ENCODE results near the gene SORBS2.

The SORBS2 gene

DNA sequence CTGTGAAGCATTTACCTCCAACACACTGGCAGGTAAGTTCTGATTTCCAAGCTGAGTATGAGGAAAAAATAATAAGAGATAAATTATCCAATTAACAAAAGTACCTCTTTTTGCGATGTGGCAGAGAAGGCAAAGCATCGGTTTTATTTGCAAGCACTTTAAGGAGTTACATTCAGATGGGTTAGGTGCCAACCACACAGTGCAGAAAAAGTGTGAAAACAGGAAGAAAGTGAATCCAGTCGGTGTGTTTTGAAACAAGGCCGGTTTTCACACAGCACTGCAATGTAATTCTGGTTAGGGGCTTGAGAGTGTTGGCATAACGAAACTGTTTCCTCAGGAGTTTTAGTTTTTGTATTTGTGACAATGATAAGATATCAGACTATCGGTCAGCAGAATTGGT is 145.8 kb downstream of the SORBS2 start:
- DNase-seq = no peak

DNA sequence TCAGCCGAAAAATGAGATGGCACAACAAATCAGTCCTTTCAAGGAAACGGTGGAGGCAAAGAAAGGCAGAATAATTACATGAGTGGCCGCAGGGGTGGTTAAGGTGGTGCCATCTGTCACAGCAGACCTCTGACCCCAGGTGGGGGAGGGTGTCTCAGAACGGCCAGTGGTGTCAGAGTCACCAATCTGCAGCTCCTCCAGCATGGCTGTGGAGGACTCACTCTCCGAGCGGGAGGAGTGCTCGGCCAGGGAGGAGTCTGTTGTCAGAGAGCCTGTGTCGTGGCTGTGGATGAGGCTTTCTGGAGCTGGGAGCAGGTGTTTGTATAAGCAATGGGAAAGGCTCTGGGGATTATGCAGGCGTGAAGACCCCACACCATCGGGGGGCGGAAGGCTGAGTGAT is 146.3 kb downstream of the SORBS2 start:
- DNase-seq = no peak

DNA sequence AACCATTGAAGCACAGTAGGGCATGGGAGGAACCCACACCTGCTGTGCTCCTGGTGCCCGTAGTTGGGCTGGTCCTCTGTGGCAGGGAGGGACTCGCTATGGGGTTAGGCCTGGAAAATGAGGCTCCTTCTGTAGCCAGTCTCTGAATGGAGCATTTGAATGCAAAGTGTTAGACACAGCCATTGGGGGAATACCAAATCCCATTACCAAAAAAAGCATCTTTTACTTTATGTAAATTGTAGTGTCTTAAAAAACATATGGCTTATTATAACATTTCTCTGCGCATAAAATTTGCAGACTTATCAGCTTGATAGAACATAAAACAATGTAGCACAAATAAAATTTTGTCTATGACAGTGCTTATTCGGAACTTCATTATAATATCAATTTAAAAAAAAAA is 147.5 kb downstream of the SORBS2 start:
- DNase-seq = no peak

DNA sequence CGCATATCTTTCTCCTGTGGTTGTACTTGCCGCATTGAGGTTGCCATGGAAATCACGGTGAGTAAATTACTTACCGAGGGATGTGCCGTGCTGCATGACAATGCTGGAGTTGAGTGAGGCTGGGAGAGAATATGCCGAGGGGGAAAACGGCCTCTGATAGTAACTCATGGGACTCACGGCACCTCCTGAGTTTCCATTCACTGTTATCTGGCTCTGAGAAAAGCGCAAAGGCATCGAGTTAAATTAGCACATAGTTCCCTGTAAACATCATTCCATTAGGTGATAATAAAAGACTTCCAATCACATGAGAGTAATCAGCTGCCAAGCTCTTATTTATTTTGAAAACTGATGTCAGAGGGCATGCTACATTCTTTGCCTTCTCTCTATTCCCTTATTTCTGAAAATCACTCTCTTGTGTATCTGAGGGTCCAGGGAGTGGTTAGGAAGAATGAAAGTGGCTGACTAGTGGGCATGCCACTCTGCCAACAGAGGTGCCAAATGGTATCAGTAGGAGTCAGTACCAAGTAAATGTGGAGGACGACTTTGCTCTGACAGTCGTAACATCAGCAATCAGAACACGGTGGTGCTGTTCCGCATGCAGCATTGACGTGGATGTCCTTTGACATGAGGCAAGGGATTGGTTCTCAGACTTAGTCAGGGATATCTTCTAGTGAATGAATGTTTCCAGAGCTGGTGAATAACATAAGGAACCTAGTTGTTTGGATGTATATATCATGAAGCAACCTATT is 149.8 kb downstream of the SORBS2 start:
- DNase-seq = no peak

DNA sequence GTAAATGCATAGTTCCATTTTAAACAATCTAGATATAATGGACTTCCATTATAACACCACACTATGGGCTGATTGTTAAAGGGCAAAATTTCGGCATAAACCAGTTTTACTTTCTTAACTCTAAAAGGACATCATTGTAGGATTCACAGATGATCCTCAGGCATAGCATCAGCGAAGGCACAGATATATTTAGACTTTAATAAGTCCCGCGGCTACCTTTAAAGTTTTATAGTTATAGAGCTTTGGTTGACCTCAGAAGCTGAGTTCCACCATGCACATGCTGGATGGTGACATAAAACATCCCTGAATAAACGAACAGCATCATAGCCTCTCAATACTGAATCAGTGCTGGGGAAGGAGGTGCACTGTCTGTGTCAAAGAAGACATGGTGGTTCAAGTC is 151.7 kb downstream of the SORBS2 start:
- no peak for DNase-seq

DNA sequence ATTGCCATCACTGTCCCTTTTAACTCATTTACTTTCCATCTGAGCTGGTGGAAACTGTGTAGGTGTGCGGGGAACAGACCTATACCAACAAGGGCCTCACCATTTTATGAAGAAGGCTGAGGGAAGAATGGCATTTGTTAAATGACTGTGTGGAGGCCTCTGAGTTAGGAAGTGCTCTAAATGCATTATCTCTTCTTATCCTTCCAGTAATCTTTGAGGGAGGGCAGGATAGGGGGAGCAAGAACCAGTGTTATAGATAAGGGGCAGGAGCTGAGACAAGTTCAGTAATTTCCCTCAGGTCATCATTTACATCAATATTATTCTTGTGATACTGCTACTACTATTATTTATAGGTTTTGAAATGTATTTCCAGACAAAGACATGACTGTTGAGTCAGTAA is 154.3 kb downstream of the SORBS2 start:
- no peak for DNase-seq

DNA sequence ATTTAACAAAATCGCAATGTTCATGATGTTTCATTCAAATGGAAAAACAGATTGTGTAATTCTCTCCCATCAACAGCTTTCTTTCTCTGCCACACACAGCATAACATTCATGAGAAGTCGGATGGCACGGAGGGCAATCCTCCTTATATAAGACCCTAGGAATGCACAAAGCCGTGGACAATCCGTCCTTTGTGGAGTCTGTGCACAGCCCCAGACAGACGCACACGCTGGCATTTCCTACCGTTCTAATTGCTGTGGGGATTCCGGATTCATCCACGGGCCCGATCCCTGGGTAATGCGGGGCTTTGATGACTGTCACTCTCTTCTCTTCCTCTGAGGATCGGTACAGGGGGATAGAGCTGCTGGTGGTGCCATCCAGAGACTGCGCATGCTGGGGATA is 154.8 kb downstream of the SORBS2 start:
- no peak for DNase-seq

DNA sequence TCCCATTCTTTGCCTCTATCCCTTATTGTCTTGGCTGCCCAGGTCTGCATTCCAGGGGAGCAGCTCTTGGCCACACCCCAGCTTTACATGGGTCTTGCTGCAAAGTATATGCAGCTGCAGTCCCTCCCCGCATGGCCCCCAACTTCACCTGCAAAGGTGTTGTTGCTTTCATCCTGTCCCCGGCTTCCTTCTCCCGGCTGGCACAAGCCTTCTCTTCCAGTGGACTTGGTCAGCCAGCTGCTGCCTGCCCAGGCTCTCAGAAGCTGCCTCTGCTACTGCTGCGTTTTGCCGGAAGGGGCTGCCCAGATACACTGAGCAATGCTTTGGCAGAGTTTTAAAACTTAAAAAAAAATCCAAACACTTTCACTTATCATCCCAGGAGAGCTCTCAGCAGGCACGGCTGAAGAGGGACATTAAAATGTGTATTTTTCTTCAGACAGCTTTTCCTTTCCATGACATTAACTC is 155.5 kb downstream of the SORBS2 start:
- DNase-seq = no peak

DNA sequence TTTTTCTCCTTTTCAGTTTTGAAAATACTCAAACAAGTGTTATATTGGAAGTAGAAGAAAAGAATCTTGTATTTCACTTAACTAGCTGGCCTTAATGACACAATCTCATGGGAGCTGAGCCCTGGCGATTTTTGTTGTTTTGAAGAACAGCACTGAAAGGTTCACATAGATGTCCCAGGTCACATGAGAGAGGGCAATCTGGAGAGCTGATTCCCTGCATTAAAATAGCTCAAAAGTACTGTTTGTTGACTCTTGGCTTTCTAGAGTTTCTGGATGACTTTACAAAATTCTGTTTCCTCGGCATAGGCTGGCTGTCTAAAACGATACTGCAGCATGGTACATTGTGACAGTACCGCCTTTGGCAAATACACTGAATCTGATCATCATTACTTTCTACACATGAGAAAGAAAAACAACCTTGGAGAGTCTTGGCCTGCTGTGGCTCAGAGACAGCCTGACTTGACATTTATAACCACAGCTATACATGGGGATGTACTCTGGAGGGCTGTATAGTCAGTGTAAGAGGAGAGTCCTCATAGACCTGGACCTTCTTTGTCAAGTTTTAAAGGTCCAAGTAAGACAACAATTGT is 156.9 kb downstream of the SORBS2 start:
- no peak for DNase-seq

DNA sequence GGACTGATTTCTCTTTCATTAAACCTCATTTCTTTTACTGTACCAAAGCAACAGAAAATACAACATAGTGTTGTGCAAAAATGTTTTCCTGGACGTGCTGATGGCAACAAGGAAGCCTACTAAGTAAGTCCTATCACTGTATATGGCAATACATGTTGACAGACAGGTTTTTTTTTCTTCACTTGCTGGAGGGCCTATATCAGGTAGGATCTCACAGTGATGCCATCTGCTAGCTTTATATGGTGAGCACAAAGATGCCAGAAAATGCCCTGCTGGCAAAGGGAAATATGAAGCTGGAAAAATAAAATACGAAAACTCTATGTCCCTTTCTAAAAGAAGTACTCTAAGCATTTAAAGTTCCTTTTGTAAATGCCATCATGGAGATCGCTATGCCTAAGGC is 157.7 kb downstream of the SORBS2 start:
- no peak for DNase-seq

DNA sequence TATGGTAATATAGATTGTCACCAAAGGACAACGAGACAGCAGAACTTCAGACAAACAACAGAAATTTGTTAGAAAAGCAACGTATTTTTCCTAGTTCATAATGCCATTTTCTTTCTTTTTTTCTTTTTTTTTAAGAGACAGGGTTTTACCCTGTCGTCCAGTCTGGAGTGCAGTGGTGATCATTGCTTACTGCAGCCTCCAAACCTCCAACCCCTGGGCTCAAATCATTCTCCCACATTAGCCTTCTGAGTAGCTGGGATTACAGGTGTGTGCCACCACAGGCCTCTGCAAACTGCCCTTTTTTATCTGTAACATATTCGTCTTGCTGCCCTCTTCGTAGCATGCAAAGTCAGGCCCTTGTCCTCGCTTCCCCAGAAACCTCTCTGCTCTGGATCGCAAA is 160.1 kb downstream of the SORBS2 start:
- no peak for DNase-seq

DNA sequence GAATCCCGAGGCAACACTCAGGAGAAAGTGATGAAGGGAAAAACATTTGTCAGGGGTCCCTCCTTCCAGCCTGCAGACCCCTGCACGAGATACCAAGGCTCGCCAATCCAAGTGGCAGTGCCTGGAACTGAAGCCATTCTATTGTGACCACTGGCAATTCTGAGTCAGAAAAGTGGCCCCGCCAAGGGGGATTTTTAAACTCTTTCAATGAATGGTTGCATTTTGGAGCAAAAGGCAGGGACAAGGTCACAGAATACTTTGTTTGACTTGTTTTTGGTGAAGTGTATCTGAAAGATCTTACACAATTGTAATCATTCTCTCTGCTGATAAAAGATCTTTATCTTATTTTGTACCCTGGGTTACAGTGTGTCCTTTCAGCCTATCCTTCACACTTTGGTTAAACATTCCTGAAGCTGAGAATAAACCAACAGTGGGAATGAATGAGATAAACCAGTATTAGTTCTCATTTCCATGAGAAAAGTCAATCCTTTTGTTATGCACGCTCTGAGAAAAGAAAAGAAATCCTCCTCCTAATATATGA is 160.8 kb downstream of the SORBS2 start:
- no peak for DNase-seq

DNA sequence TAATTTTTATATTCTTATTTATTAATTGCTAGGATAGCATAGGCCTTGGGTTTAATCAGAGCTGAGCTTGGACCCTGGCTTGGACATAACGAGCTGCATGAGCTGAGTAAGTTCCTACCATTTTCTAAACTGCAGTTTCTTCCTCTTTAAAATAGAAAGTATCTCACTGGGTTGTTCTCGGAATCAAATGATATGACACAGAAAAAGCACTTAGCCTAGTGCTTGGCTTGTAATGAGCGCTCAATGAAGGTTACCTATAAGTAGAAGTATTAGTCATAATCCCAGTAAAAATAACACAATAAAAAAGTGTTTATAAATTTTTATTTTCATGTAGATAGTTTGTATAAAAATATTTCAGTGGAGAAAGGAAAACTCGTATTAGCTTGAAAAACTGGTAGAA is 163.4 kb downstream of the SORBS2 start:
- DNase-seq = no peak

DNA sequence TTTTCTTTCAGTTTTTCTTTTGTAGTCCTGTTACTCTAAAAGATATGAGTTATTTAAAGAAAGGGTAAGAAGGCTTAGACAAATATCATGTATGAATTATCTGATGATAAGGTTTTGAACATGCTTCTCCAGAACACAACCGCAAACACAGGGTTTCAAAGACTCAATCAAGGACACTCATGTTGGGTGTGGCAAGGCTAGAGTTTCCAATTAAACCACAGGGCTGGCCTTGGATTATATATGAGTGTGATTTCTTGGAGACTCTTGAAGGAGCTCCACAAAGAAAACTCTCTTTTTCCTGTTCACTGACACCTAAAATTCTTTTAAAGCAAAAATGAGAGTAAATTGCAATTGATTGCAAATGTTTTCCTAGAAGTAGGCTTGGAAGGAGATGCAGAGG is 166.6 kb downstream of the SORBS2 start:
- DNase-seq = no peak

DNA sequence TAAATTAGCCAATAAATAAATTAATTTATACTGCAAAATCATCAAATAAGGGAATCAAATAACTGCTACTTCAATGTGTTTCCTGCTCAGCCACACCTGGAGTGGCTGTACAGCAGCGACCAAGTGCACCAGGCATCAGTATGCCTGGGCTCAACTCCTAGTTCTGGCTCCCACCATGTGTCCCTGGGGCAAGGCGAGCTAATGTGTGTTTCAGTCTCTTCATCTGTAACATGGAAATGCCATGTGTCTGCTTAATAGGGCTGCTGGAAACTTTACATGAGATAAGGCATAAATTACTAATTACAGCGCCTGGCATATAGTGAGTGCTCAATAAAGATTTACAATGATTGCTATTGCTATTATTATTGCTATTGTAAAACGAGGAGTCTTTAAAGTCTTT is 167.6 kb downstream of the SORBS2 start:
- no peak for DNase-seq

DNA sequence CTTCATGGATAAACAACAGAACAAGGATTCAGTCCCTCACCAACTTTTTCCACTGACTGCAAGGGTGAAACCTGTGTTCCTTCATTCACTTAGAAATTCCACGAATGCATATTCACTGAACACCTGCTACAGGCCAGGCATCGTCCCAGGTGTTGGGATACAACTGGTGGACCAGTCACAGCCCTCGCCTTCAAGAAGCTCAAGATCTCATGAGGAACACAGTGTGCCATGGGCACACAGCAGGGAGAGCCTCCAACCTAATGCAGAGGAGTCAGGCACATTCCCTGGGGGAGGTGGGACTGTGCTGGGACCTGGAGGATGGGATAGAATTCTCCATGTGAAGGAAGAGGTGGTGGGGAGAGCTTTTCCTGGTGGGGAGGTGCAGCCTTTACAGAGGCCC is 169.1 kb downstream of the SORBS2 start:
- no peak for DNase-seq

DNA sequence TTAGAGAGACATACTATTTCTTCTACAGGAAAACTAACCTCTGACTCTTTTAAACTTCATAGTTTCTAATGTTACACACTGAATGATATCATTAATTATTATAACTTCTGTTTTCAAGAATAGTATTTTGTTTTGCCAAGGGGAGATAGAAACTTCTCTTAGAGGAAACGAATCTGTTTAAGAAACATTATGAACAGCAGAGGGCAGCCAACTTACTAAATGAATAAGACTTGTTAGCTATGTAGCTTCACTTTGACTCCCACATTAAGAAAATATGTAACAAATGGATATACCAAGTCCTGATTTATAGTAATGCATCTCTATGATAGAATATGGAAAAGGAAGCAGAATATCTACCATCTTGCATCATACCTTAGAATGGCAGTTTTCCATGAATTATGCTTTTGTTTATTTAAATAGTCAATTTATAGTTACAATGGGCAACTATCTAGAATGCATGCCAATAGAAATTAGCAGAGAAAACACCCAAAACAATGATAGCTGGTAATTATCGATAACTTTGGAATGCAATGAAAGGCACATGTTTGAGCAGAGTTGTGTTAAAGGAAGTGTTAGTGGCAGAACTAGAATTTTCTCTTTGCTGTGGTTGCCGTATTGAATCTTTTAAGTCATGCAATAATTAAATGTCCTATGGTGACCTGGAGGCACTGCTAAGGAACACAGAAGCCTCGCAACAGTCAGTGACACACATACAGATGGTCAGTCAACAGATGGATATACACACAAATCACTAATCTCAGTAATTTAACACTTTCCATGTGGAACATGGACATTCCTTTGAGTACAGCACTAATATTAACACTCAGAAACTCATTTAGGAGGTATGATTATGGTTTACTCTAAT is 171.0 kb downstream of the SORBS2 start:
- peak; percentile 62 for DNase-seq

DNA sequence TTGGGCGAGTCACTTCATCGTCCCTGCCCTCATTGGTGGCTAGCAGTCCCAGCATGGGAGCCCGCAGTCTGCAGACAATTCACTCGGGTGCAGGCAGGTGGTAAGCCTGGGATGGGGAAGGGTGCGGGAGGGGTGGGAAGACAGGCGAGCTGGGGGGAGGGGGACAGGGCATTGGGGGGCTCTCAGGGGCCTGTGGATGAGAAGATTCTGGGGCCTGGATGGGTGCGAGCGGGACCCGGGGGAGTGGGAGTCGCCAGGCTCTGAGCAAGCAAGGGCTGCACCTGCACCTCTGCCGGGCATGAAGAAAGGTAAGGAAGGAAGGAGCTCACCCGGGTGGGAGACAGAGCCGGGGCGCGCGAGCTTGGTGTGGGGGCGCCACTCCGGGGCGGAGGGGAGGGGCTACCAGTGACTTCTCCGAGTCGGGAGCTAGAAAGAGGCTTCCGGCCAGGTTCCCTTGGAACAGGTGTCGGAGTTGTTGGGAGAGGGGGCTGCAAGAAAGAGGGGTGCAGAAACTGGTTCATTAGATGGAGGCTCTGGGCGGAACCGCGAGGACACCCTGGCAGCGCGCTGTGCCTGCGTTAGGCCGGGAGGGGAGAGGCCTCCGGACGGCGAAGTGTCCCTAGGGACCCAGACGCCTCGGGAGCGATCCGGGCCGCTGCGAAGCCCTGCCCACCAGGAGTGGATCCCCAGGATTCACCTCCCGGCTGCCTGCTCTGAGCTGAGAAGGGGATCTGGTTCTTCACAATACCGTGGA is 173.3 kb downstream of the SORBS2 start:
- no peak for DNase-seq

DNA sequence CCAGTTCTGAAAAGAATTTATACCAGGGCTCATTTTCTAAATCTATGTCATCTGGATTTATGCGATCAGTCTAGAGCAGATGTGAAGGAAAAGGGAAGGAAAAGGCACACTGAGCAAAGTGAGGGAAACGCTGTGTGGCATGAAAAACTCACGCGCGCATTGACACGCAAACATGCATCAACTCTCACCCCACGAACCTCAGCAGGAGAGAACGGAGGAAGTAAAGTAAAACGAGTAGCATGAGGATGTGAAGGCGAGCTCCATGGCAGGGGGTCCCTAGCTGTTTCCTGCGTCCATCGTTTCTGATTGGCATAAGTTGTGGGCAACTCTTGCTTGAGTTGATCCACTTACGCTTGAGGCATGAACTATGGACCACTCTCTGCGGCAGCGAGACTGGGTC is 173.9 kb downstream of the SORBS2 start:
- DNase-seq = no peak

DNA sequence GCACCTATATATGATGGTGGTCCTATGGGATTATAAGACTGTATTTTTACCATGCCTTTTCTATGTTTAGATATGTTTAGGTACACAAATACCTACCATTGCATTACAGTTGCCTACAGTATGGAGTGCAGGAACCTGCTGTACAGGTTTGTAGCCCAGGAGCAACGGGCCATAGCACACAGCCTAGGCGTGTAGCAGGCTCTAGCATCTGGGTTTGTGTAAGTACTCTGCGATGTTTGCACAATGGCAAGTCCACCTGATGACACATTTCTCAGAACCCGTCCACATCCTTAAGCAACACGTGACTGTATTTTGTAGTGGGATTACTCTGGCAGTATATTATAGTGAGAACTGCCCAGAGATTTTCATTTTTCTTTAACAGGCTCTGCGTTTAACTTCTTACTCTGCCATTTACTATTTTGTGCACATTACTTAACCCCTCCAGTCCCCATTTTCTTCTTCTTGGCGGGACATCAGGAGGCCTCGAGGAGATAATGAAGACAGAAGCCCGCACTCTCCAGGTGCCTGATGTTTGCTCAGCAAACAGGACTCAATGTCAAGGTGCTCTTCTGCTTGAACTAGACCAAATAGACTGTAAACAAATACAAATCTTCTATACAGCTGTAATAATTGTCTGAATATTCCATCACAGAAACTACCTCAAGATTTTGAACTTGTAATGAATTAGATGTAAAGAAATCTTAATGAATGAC is 174.7 kb downstream of the SORBS2 start:
- no peak for DNase-seq

DNA sequence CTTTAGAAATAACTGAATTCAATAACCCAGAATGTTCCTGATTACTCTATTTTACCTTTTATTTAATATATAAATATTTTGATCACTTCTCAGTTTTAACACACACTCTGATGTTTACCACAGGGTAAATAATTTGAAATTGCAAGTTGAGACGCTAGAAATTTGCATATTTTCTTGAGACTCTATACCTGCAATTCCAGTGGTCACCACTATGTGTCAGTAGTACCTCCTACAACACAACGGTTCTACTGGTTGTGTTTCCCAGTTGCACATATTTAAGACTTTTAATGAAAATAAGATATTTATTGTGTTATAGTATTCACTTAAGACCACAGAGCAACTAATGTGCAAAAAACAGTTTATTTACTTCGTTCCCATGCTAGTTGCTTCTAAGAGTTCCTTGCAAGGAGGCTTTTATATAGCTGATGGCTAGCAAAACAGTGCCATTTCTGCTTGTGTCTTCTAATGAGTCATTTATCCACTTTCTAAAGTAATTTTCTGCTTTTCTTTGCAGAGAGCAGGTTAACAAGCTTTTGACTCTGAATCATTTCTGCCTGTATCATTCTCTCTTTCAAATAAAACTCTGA is 177.8 kb downstream of the SORBS2 start:
- DNase-seq = no peak

DNA sequence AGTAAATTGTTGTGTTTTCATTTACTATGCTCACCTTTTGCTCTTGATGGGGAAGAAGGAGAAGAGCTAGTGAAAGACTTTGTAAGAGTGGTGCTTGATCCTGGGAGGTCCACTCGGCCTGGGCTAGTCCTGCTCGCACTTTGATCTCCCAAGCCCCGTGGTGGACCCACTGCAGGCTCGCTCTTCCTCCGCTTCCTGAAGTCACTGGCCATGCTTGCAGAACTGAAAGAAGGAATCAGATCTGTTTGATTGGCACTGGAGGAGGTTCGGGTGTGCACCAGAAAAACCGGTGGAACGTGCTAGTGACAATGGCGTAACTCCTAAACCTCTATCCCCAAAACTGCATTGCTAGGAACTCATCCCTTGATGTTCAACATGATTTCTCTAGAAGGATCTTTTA is 185.2 kb downstream of the SORBS2 start:
- no peak for DNase-seq

Measured in NCI-H1092 (cell line).